Central memory CD8-positive, alpha-beta T cell (primary cell): ENCODE measurements around the gene CYBC1.

Experiments
- ATAC-seq: fragments of 150-1000 bp; cut with Tn5 transposase; replicated peaks from 2 replicates; pipeline ENCODE4 v1.10.0; 2022; ENCODE audit warnings: mild to moderate bottlenecking, moderate FRiP score, moderate number of reproducible peaks; ENCODE audit not compliant: poor library complexity, severe bottlenecking; ENCODE audit errors: extremely low read depth
- DNase-seq, 2 donors: peaks; one replicate each; pipeline ENCODE4 v3.0.0; 2021; ENCODE audit warnings: low spot score in 2 of 2
- H3K27ac Mint-ChIP-seq: one replicate; pipeline ENCODE4 v1.8.0; 2022; ENCODE audit warnings: low read depth, mild to moderate bottlenecking, moderate library complexity, mixed read lengths
- H3K27me3 Mint-ChIP-seq: one replicate; pipeline ENCODE4 v1.8.0; 2022; ENCODE audit warnings: mixed read lengths
- H3K36me3 Mint-ChIP-seq: one replicate; pipeline ENCODE4 v1.8.0; 2022; ENCODE audit warnings: mild to moderate bottlenecking, moderate library complexity, mixed read lengths; ENCODE audit not compliant: insufficient read depth
- H3K4me1 Mint-ChIP-seq: one replicate; pipeline ENCODE4 v1.8.0; 2022; ENCODE audit warnings: mixed read lengths
- H3K4me3 Mint-ChIP-seq: one replicate; pipeline ENCODE4 v1.8.0; 2022; ENCODE audit warnings: mild to moderate bottlenecking, moderate library complexity, mixed read lengths
- H3K9me3 Mint-ChIP-seq: one replicate; pipeline ENCODE4 v1.8.0; 2022; ENCODE audit warnings: mixed read lengths

Gene CYBC1

DNA sequence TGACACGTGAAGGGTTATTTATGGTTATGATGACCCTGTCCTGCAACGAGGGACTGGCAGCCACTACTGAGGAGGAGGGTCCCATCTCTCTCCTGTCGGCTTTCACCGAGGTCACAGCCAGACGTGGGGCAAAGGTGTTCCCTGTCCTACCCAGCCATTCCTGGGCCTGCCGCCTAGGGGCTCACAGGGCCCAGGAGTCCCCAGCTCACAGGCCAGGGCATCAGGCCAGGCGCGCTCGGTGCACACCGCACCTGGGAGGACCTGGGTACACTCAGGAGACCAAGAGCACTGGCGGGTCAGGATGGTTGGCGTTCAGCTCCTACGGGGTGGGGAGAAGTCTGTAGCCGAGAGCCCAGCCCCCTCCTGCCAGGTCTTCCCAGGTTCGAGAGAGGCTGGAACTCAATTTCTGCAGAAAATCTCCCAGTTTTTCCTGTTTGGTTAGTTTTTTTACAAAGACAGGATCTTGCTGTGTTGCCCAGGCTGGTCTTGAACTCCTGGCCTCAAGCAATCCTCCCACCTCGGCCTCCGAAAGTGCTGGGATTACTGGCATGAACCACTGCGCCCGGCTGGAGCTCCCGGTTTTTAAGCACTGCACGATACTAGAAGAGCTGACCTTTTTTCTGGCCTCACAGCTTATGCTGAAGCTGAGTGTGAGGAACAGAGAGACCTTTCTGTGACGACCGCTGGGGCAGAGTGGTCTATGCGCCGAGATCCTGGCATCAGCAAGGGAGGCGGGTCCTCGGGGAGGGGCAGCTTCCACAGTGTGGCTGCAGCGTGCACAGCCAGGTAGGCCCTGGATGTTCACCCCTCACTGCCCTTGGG lies 7.7 kb downstream of the CYBC1 start:
- H3K36me3 Mint-ChIP-seq: peaks cover 6% of the 10 kb centered on the region
- H3K9me3 Mint-ChIP-seq: no peaks in the 10 kb centered on the region
- H3K27ac Mint-ChIP-seq: no peak overlapping the region
- H3K4me1 Mint-ChIP-seq: peaks cover 4% of the 10 kb centered on the region
- no peaks in the 10 kb centered on the region for H3K27me3 Mint-ChIP-seq
- H3K4me3 Mint-ChIP-seq: no peak overlapping the region
- ATAC-seq (no peak), DNase-seq (no peak)

GRCh38 chr17:82441691-82442487 lies 8.7 kb downstream of the CYBC1 start:
- ATAC-seq: no peak
- H3K27ac Mint-ChIP-seq: peak overlapping the region; percentile 87
- H3K27me3 Mint-ChIP-seq: no peaks in the 10 kb centered on the region
- H3K9me3 Mint-ChIP-seq: no peaks in the 10 kb centered on the region
- peaks cover 8% of the 10 kb centered on the region for H3K36me3 Mint-ChIP-seq
- no peak for DNase-seq
- H3K4me3 Mint-ChIP-seq: no peak overlapping the region
- no peaks in the 10 kb centered on the region for H3K4me1 Mint-ChIP-seq

DNA sequence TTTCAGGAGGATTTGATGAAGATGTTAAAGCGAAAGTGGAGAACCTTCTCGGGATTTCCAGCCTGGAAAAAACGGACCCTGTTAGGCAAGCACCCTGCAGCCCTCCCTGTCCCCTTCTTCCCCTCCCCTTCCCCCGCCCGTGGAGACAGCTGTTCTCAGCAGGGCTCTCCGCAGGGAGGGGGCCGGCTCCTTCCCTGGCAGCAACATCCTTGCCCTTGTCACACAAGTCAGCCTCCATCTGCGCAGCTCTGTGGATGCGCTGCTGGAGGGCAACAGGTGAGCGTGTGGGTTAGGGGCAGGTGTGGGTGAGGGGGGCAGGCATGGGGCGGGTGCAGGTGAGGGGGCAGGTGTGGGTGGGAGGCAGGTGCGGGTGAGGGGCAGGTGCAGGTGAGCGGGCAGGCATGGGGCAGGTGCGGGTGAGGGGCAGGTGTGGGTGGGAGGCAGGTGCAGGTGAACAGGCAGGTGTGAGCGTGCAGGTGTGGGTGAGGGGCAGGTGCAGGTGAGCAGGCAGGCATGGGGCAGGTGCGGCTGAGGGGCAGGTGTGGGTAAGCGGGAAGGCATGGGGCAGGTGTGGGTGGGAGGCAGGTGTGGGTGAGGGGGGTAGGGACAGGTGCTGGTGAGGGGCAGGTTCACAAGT lies 9.4 kb downstream of the CYBC1 start:
- H3K36me3 Mint-ChIP-seq: peaks cover 6% of the 10 kb centered on the region
- H3K27me3 Mint-ChIP-seq: no peaks in the 10 kb centered on the region
- H3K4me3 Mint-ChIP-seq: no peak overlapping the region
- ATAC-seq (no peak), DNase-seq (no peak)
- no peaks in the 10 kb centered on the region for H3K4me1 Mint-ChIP-seq
- H3K9me3 Mint-ChIP-seq: no peaks in the 10 kb centered on the region
- H3K27ac Mint-ChIP-seq: peak overlapping the region; percentile 87

DNA sequence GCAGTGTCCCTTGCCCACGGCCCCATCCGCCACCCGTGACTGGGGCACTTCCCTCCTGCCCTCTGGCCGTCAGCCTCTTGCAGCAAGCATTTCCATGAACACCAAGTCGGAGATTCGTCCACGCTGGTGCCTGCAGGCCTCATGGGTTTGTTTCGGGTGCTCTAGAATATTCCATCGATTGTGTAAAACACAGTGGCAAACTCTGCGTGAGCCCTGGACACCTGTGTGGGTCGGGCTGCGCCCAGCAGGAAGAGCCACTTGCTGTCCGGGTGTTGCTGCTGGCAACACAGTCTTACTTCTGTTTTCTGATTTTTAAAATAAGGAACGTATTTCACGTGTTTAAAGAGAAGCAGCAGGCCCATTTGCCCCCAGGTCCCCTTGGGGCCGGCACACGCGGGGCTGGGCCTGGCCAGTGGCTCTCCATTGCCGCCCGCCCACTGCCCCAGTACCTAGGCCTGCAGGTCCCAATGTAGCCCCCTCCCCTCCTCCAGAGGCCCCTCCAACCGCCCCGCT lies 10.0 kb downstream of the CYBC1 start:
- no peak for DNase-seq
- no peaks in the 10 kb centered on the region for H3K9me3 Mint-ChIP-seq

GRCh38 chr17:82439829-82440365 lies 10.7 kb downstream of the CYBC1 start:
- Mint-ChIP-seq H3K27ac (no peak overlapping the region), H3K27me3 (no peaks in the 10 kb centered on the region), H3K4me1 (no peaks in the 10 kb centered on the region), H3K4me3 (no peak overlapping the region), H3K9me3 (no peaks in the 10 kb centered on the region), H3K36me3 (peaks cover 6% of the 10 kb centered on the region)
- DNase-seq: no peak
- no peak for ATAC-seq

More for the DNA sequence above, 10.0 kb downstream of the CYBC1 start:
- Mint-ChIP-seq H3K4me1 (no peaks in the 10 kb centered on the region), H3K27me3 (no peaks in the 10 kb centered on the region), H3K27ac (peak overlapping the region; percentile 76), H3K4me3 (no peak overlapping the region), H3K36me3 (peaks cover 6% of the 10 kb centered on the region)
- ATAC-seq: no peak

DNA sequence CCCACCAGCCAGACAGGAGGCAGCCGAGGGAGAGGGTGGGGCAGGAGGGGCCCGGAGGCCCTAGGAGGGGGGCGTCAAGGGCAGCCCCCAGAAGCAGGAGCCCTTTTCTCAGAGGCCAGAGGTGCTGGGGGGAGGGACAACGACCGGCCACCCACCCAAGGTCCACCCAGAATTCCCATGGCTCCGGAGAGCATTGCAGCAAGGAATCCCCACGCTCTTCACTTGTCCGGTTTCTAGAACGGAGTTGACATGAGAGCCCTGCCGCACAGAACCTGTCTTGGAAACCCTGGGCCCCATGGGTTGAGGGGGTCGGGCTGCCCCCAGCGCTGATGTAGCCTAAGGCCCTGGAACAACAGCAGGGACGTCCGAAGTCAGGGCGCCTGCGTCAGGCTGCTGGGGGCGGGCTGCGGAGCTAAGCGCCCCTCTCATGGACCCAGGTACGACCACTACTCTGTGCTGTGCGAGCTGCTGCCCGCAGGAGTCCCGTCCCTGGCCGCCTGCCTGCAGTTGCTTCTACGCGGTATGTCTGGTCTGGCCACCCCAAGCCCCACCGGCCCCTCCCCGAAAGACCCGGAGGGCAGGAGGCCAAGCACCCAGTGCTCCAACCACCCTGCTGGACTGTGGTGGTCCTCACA lies 11.2 kb downstream of the CYBC1 start:
- DNase-seq: no peak
- ATAC-seq: no peak
- H3K27ac Mint-ChIP-seq: no peak overlapping the region
- H3K9me3 Mint-ChIP-seq: no peaks in the 10 kb centered on the region
- no peaks in the 10 kb centered on the region for H3K4me1 Mint-ChIP-seq
- peaks cover 6% of the 10 kb centered on the region for H3K36me3 Mint-ChIP-seq
- no peak overlapping the region for H3K4me3 Mint-ChIP-seq
- no peaks in the 10 kb centered on the region for H3K27me3 Mint-ChIP-seq

- DNase-seq (no peak), ATAC-seq (no peak)
- H3K4me3 Mint-ChIP-seq: no peak overlapping the region
- H3K27ac Mint-ChIP-seq: no peak overlapping the region
- H3K27me3 Mint-ChIP-seq: no peaks in the 10 kb centered on the region
- H3K9me3 Mint-ChIP-seq: no peaks in the 10 kb centered on the region
- peaks cover 5% of the 10 kb centered on the region for H3K4me1 Mint-ChIP-seq
- peaks cover 6% of the 10 kb centered on the region for H3K36me3 Mint-ChIP-seq
Observed at GRCh38 chr17:82438401-82439193, 12.0 kb downstream of the CYBC1 start.

DNA sequence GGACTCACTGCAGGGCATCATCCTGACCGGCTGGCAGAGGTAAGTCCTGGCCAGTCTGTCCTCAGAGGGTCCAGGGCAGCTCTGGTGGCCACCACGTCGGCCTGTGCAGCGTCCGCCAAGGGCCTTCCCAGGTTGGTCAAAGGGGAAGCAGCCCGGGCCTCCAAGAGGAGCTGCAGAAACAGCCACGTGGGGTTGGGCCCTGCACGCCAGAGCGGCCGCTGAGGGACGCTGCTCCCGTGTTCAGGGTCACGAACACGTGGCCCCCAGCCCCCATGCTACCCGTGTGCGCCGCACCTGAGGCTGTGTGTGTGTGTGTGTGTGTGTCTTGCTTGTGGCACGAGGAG lies 13.3 kb downstream of the CYBC1 start:
- Mint-ChIP-seq H3K4me3 (no peak overlapping the region), H3K27me3 (no peaks in the 10 kb centered on the region), H3K27ac (no peak overlapping the region), H3K4me1 (peaks cover 5% of the 10 kb centered on the region), H3K9me3 (no peaks in the 10 kb centered on the region), H3K36me3 (peaks cover 6% of the 10 kb centered on the region)
- ATAC-seq: no peak
- no peak for DNase-seq

DNA sequence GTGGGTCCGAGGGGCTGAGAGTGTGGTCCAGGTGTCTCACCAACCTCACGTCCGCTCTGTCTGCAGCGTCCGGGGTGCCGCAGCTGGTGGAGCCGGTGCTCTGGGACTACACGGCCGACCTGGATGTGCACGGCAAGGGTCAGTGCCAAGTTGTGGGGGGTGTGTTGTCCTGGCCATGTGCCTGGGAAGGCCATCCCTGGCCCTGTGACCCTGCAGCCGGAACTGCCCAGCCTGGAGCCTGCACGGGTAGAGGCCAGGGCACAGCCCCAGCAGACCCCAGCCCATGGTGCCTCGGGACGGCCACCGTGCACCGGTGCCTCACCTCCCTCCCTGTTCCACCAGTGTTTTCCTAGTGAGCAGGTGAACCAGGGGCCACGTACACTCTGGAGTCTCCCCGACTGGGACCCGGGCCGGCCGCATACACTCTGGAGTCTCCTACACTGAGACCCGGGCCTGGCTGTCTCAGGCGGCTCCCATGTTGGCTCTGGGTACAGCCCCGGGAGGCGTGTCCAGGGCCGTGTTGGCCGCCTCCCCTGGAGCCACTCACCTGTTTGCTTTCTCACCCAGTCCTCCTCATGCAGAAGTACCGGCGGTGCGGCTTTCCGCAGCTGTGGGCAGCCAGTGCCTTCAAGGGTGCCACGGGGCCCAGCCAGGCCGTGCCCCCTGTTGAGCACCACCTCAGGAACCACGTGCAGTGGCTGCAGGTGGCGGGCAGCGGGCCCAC lies 13.8 kb downstream of the CYBC1 start:
- H3K27ac Mint-ChIP-seq: no peak overlapping the region
- ATAC-seq (no peak), DNase-seq (no peak)
- no peaks in the 10 kb centered on the region for H3K9me3 Mint-ChIP-seq
- H3K4me1 Mint-ChIP-seq: peaks cover 5% of the 10 kb centered on the region
- no peak overlapping the region for H3K4me3 Mint-ChIP-seq
- peaks cover 4% of the 10 kb centered on the region for H3K36me3 Mint-ChIP-seq
- no peaks in the 10 kb centered on the region for H3K27me3 Mint-ChIP-seq

- Mint-ChIP-seq H3K27me3 (no peaks in the 10 kb centered on the region), H3K9me3 (no peaks in the 10 kb centered on the region), H3K27ac (peak overlapping the region; percentile 51), H3K36me3 (peaks cover 4% of the 10 kb centered on the region), H3K4me1 (peaks cover 5% of the 10 kb centered on the region), H3K4me3 (no peak overlapping the region)
- DNase-seq: no peak
- no peak for ATAC-seq
Observed at GRCh38 chr17:82435601-82436583, 14.7 kb downstream of the CYBC1 start.
